Fibroblast of skin of right biceps (primary cell): ENCODE measurements around the gene CCDC124.

Experiments
- DNase-seq: peaks from one replicate; pipeline ENCODE4 v3.0.0-alpha.2; 2013

The CCDC124 gene

GRCh38 chr19:17989425-17990094, 56.7 kb downstream of the CCDC124 start:
- DNase-seq = no peak

- DNase-seq = no peak
Measured at GRCh38 chr19:17993076-17993813, 60.4 kb downstream of the CCDC124 start.
